Large intestine (tissue), 3 donors: ENCODE data around the gene APBA1. TPM values are rescaled to one million over a fixed set of nuclear protein-coding genes. Genes with fewer than 3 reads are reported as not detected.

Experiments used
- DNase-seq, 2 donors: peaks; one replicate each; pipeline versions ENCODE4 v3.0.0 to v3.0.0-alpha.2; 2013
- H3K27ac ChIP-seq: one replicate; pipeline ENCODE4 v1.5.1; 2013; ENCODE audit warnings: low read length
- H3K27me3 ChIP-seq: 2 replicates; pipeline ENCODE4 v1.6.1; 2013; ENCODE audit warnings: low read length; ENCODE audit not compliant: control insufficient read depth, insufficient read depth
- H3K36me3 ChIP-seq: 2 replicates; pipeline ENCODE4 v1.6.1; 2013; ENCODE audit warnings: low read length; ENCODE audit not compliant: control insufficient read depth, insufficient read depth
- H3K4me1 ChIP-seq: one replicate; pipeline ENCODE4 v1.6.1; 2013; ENCODE audit warnings: low read length; ENCODE audit not compliant: control insufficient read depth, insufficient read depth
- H3K4me3 ChIP-seq: one replicate; pipeline ENCODE4 v1.5.1; 2013; ENCODE audit warnings: low read length
- H3K9me3 ChIP-seq: one replicate; pipeline ENCODE4 v1.6.1; 2013; ENCODE audit warnings: mild to moderate bottlenecking, low read depth, low read length, moderate library complexity; ENCODE audit not compliant: control insufficient read depth
- WGBS: methylation state at CpG from one replicate; pipeline ENCODE4 v1.1.5; 2013; ENCODE audit warnings: low lambda C conversion rate; ENCODE audit not compliant: insufficient coverage; 5-methylcytosine and 5-hydroxymethylcytosine counted together
- polyA plus RNA-seq: library from polyadenylated mRNA; unstranded; fragments of 120-200 nt; gene quantifications from one replicate; pipeline ENCODE4 v1.2.1, GENCODE V29; 2013

APBA1 gene
- polyA plus RNA-seq, 1 donor, result 7.4 TPM

- no peaks in the 10 kb centered on the region for H3K4me1 ChIP-seq
- DNase-seq, result no peak
- H3K27ac ChIP-seq, result no peak overlapping the region
- H3K36me3 ChIP-seq, result no peaks in the 10 kb centered on the region
- no peak overlapping the region for H3K4me3 ChIP-seq
- WGBS, result 87% methylated on average over 3 of the region's 4 CpGs
- no peaks in the 10 kb centered on the region for H3K27me3 ChIP-seq
- no peaks in the 10 kb centered on the region for H3K9me3 ChIP-seq
Measured at GRCh38 chr9:69502671-69503301, 169.4 kb downstream of the APBA1 start.

DNA sequence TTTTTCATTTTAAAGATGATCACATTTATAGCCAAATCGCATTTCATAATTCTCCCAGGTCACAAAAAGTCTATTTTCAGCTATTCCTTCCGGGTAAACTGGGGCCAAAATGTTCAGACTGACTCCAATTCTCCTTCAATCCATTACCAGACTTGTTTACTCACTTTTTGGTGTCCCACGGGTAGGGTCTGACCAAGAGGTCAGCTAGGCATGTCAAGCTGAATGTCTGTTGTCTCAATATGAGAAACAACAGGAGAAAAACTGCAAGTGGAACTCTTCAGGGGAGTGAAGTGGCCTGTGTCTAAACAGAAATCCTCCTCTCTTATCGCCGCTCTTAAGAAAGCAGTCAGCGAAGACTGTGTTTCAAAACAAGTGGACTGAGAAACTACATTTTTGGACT, 171.3 kb downstream of the APBA1 start:
- no peaks in the 10 kb centered on the region for H3K36me3 ChIP-seq
- no peak overlapping the region for H3K4me3 ChIP-seq
- H3K27me3 ChIP-seq, result no peaks in the 10 kb centered on the region
- WGBS, result 100% methylated on average over 1 of the region's 6 CpGs
- no peaks in the 10 kb centered on the region for H3K9me3 ChIP-seq
- DNase-seq, result no peak
- H3K4me1 ChIP-seq, result no peaks in the 10 kb centered on the region
- no peak overlapping the region for H3K27ac ChIP-seq

DNA sequence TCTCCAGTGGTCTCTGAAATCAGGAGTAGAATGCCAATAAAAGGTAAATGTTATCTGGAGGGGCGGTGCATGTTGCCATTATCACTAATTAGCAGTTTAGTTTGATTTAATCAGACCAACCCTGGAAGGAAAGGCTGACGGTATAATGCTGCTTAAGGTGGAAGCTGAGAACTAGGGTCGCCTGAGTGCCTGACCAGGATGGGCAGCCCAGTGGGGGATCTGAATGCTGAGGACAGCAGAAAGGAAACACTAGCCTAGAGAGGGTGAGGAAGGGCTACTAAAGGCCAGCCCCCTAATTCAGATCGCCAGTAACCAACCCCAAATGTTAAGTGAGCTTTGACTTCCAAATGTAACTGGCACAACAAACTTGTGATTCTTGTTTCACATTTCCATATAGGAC, 172.2 kb downstream of the APBA1 start:
- no CpG with 5 or more reads among the region's 4 CpGs for WGBS
- Histone ChIP-seq H3K36me3 (no peaks in the 10 kb centered on the region), H3K4me3 (no peak overlapping the region), H3K9me3 (no peaks in the 10 kb centered on the region), H3K4me1 (no peaks in the 10 kb centered on the region), H3K27me3 (no peaks in the 10 kb centered on the region), H3K27ac (no peak overlapping the region)
- no peak for DNase-seq

GRCh38 chr9:69499407-69499806, 172.8 kb downstream of the APBA1 start:
- Histone ChIP-seq H3K36me3 (no peaks in the 10 kb centered on the region), H3K4me1 (no peaks in the 10 kb centered on the region), H3K9me3 (no peaks in the 10 kb centered on the region), H3K4me3 (no peak overlapping the region), H3K27ac (no peak overlapping the region), H3K27me3 (no peaks in the 10 kb centered on the region)
- no peak for DNase-seq
- WGBS, result 0% methylated on average over 1 of the region's 6 CpGs

GRCh38 chr9:69498470-69498869, 173.7 kb downstream of the APBA1 start:
- no peak overlapping the region for H3K4me3 ChIP-seq
- H3K4me1 ChIP-seq, result no peaks in the 10 kb centered on the region
- no peak for DNase-seq
- H3K27me3 ChIP-seq, result no peaks in the 10 kb centered on the region
- WGBS, result no CpG with 5 or more reads among the region's 3 CpGs
- no peaks in the 10 kb centered on the region for H3K9me3 ChIP-seq
- H3K27ac ChIP-seq, result no peak overlapping the region
- H3K36me3 ChIP-seq, result no peaks in the 10 kb centered on the region

- Histone ChIP-seq H3K27me3 (no peaks in the 10 kb centered on the region), H3K4me1 (no peaks in the 10 kb centered on the region), H3K4me3 (no peak overlapping the region), H3K27ac (no peak overlapping the region), H3K9me3 (no peaks in the 10 kb centered on the region), H3K36me3 (no peaks in the 10 kb centered on the region)
- DNase-seq, result no peak
- no CpG with 5 or more reads among the region's 4 CpGs for WGBS
Measured at GRCh38 chr9:69497816-69498215, 174.4 kb downstream of the APBA1 start.

DNA sequence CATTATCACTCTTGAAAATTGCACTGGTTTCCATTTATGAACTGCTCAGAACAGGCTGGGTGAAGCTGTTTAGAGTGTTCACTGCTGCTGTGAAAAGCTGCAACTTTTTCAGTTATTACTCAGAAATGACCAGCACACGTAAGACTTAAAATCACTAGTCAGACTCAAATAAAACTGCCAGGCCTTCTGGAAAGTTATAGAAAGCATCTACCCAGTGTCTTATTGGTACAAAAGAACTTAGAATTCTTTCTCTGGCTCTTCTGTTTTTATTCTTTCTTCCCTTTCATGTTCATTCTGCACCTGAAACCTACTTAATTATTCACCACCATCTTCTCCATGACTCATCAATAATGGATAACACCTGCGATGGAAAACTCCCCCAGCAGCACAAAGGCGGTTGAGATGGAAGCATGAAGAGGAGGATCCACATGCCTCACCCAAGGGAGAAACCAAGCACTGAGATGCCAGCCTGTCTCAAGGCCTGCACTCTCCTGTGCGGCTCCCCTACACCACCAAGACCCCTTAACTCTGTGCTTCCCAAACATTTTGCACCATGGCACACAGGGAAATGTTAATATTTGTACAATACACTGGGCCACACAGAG, 175.2 kb downstream of the APBA1 start:
- Histone ChIP-seq H3K36me3 (no peaks in the 10 kb centered on the region), H3K4me1 (no peaks in the 10 kb centered on the region), H3K9me3 (no peaks in the 10 kb centered on the region), H3K4me3 (no peak overlapping the region), H3K27ac (no peak overlapping the region), H3K27me3 (no peaks in the 10 kb centered on the region)
- WGBS, result 100% methylated on average over 1 of the region's 4 CpGs
- DNase-seq, result no peak

DNA sequence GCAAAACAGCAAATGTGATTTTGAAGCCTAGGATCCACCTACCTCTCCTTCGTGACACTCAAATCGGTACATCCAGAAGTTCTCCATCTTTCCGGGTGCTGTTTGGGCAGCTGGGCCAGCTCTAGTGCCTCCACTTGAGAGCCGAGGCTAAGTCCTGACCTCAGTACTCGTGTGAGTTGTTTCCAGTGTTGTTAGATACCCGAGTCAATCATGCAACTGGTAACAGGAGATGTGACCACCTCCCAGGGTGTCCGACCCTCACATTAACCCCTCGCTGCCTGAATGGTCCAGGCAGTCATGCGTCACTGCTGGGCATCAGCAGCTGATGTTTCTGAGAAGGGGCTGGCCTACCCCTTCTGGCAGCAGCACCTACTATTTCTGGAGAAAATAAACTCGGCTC, 176.9 kb downstream of the APBA1 start:
- DNase-seq, result no peak
- H3K27me3 ChIP-seq, result no peaks in the 10 kb centered on the region
- WGBS, result no CpG with 5 or more reads among the region's 10 CpGs
- no peaks in the 10 kb centered on the region for H3K9me3 ChIP-seq
- H3K27ac ChIP-seq, result no peak overlapping the region
- no peak overlapping the region for H3K4me3 ChIP-seq
- H3K4me1 ChIP-seq, result no peaks in the 10 kb centered on the region
- no peaks in the 10 kb centered on the region for H3K36me3 ChIP-seq

GRCh38 chr9:69494763-69495162, 177.4 kb downstream of the APBA1 start:
- Histone ChIP-seq H3K9me3 (no peaks in the 10 kb centered on the region), H3K27me3 (no peaks in the 10 kb centered on the region), H3K36me3 (no peaks in the 10 kb centered on the region), H3K27ac (no peak overlapping the region), H3K4me3 (no peak overlapping the region), H3K4me1 (no peaks in the 10 kb centered on the region)
- DNase-seq, result no peak
- WGBS, result no CpG with 5 or more reads among the region's 2 CpGs

GRCh38 chr9:69494208-69494607, 178.0 kb downstream of the APBA1 start:
- no peak for DNase-seq
- Histone ChIP-seq H3K4me1 (no peaks in the 10 kb centered on the region), H3K9me3 (no peaks in the 10 kb centered on the region), H3K27ac (no peak overlapping the region), H3K4me3 (no peak overlapping the region), H3K36me3 (no peaks in the 10 kb centered on the region), H3K27me3 (no peaks in the 10 kb centered on the region)
- no CpG with 5 or more reads among the region's 4 CpGs for WGBS

- H3K27ac ChIP-seq, result no peak overlapping the region
- no peaks in the 10 kb centered on the region for H3K36me3 ChIP-seq
- no peaks in the 10 kb centered on the region for H3K27me3 ChIP-seq
- no peaks in the 10 kb centered on the region for H3K4me1 ChIP-seq
- H3K4me3 ChIP-seq, result no peak overlapping the region
- DNase-seq, result no peak
- no peaks in the 10 kb centered on the region for H3K9me3 ChIP-seq
- WGBS, result 17% methylated on average over 1 of the region's 3 CpGs
Measured at GRCh38 chr9:69486498-69486897, 185.7 kb downstream of the APBA1 start.
